GM23338 (cell line): ENCODE data around the gene CXCL6. TPM values are rescaled to one million over a fixed set of nuclear protein-coding genes. Genes with fewer than 3 reads are reported as not detected.

Experiments
- polyA plus RNA-seq: library from polyadenylated mRNA; unstranded; fragments of >200 nt; fragmentation: Nextera tagmentation; extraction: Ambion mirVana; gene quantifications from 2 replicates; pipeline ENCODE4 v1.2.1, GENCODE V29; 2016
- total RNA-seq: library from RNA; depleted of rRNA; stranded (reverse); fragments of >200 nt; shearing (Covaris generic); gene quantifications from 2 replicates; pipeline ENCODE4 v1.2.3, GENCODE V29; 2014; rRNA removed

The CXCL6 gene
- total and polyA plus RNA-seq, 2 experiments from 2014 or later: 7.2 to 11.8 TPM

Other genes with a start within 250 kb of the CXCL6 start
- gene RASSF6, start 216.2 kb upstream of the CXCL6 start, total RNA-seq: 0.14 and 0.23 TPM in 2 replicates
- 0.37 and 0.79 TPM in 2 replicates for gene RASSF6, start 216.2 kb upstream of the CXCL6 start, polyA plus RNA-seq
- gene CXCL8, start 96.1 kb upstream of the CXCL6 start, total RNA-seq: not detected in 2 replicates
- gene CXCL8, start 96.1 kb upstream of the CXCL6 start, polyA plus RNA-seq: 0.11 and 0.12 TPM in 2 replicates
- 0.66 TPM in 1 of 2 replicates, not detected in the other for gene PF4V1, start 16.6 kb downstream of the CXCL6 start, total RNA-seq
- 1.7 TPM in 1 of 2 replicates, not detected in the other for gene PF4V1, start 16.6 kb downstream of the CXCL6 start, polyA plus RNA-seq
- gene CXCL1, start 32.7 kb downstream of the CXCL6 start, total RNA-seq: 1.6 and 1.9 TPM in 2 replicates
- gene CXCL1, start 32.7 kb downstream of the CXCL6 start, polyA plus RNA-seq: 2.1 and 2.5 TPM in 2 replicates
- not detected in 2 replicates for gene PF4, start 145.3 kb downstream of the CXCL6 start, total RNA-seq
- gene PF4, start 145.3 kb downstream of the CXCL6 start, polyA plus RNA-seq: 6.7 and 7.7 TPM in 2 replicates
- gene PPBP, start 151.5 kb downstream of the CXCL6 start, total RNA-seq: 0.35 TPM in 1 of 2 replicates, not detected in the other
- 0.50 TPM in 1 of 2 replicates, not detected in the other for gene PPBP, start 151.5 kb downstream of the CXCL6 start, polyA plus RNA-seq
- gene CXCL5, start 162.0 kb downstream of the CXCL6 start, total RNA-seq: 7.6 and 8.7 TPM in 2 replicates
- gene CXCL5, start 162.0 kb downstream of the CXCL6 start, polyA plus RNA-seq: 6.3 and 7.5 TPM in 2 replicates
- 3.6 and 8.3 TPM in 2 replicates for gene CXCL3, start 202.0 kb downstream of the CXCL6 start, total RNA-seq
- gene CXCL3, start 202.0 kb downstream of the CXCL6 start, polyA plus RNA-seq: 15.9 and 19.5 TPM in 2 replicates